IPS-NIHi7 (cell line): ENCODE data around the gene ATP6AP1.
A peak's percentile ranks its signal among the peaks of the same experiment; 100 is the strongest.

Experiments
- DNase-seq: peaks from one replicate; pipeline ENCODE4 v3.0.0; 2012; ENCODE audit warnings: mixed read lengths; ENCODE audit errors: extremely low spot score

ATP6AP1 gene

GRCh38 chrX:154430916-154431315 lies 2.4 kb downstream of the ATP6AP1 start:
- DNase-seq = no peak

- no peak for DNase-seq
These were observed 2.9 kb downstream of the ATP6AP1 start for GRCh38 chrX:154431341-154431740.

GRCh38 chrX:154432210-154432609 lies 3.7 kb downstream of the ATP6AP1 start:
- DNase-seq = no peak

GRCh38 chrX:154433605-154434004 lies 5.1 kb downstream of the ATP6AP1 start:
- no peak for DNase-seq

- no peak for DNase-seq
These were observed 6.1 kb downstream of the ATP6AP1 start for GRCh38 chrX:154434394-154435168.

GRCh38 chrX:154435171-154435733 lies 6.8 kb downstream of the ATP6AP1 start:
- no peak for DNase-seq

- peak; percentile 52 for DNase-seq
These were observed 8.0 kb downstream of the ATP6AP1 start for GRCh38 chrX:154436374-154436982.

- DNase-seq = peak; percentile 45
These were observed 8.7 kb downstream of the ATP6AP1 start, which contains the start of gene GDI1 for GRCh38 chrX:154436983-154437752. TSS of gene GDI1 (plus strand) at chrX:154437154. CDS start at chrX:154437255, 101 bp downstream.

GRCh38 chrX:154437971-154438893 lies 9.8 kb downstream of the ATP6AP1 start:
- no peak for DNase-seq

GRCh38 chrX:154439841-154440240 lies 11.4 kb downstream of the ATP6AP1 start:
- no peak for DNase-seq

- DNase-seq = no peak
These were observed 12.3 kb downstream of the ATP6AP1 start for GRCh38 chrX:154440623-154441357.

- no peak for DNase-seq
These were observed 13.1 kb downstream of the ATP6AP1 start for GRCh38 chrX:154441564-154441963.

- no peak for DNase-seq
These were observed 13.7 kb downstream of the ATP6AP1 start for GRCh38 chrX:154441984-154442707.

GRCh38 chrX:154443479-154443910 lies 15.0 kb downstream of the ATP6AP1 start:
- peak; percentile 16 for DNase-seq

GRCh38 chrX:154443992-154444754 lies 15.7 kb downstream of the ATP6AP1 start, which contains the start of gene FAM50A:
TSS of gene FAM50A (plus strand) at chrX:154444141. CDS start at chrX:154444236, 95 bp downstream.
- peak; percentile 71 for DNase-seq

GRCh38 chrX:154444755-154445246 lies 16.3 kb downstream of the ATP6AP1 start:
- no peak for DNase-seq

- no peak for DNase-seq
These were observed 17.3 kb downstream of the ATP6AP1 start for GRCh38 chrX:154445776-154446175.

- no peak for DNase-seq
These were observed 18.0 kb downstream of the ATP6AP1 start for GRCh38 chrX:154446430-154446829.
